Adrenal gland (tissue), 5 donors: ENCODE measurements around the gene CPOX.

ENCODE experiments used
- POLR2A ChIP-seq, 2 donors: fragments of 450-650 bp; IDR thresholded peaks; one replicate each; pipeline ENCODE4 v1.6.1; 2017; ENCODE audit warnings: antibody characterized with exemption in 2 of 2, mild to moderate bottlenecking in 2 of 2, moderate library complexity in 1 of 2
- TF ChIP-seq, protein P1 (sequence below), 6 experiments: fragments of 450-650 bp in 4 of 6; fragments of 200-600 bp in 2 of 6; sonication (generic) in 1 of 6; IDR thresholded peaks; 1 replicate in 5 of 6; 2 replicates in 1 of 6; pipeline versions ENCODE4 v1.5.1 to v1.8.0; 2016 to 2021; ENCODE audit warnings: antibody characterized with exemption in 6 of 6, mild to moderate bottlenecking in 2 of 6, moderate library complexity in 1 of 6
- donor health status: DM: no; HTN: no; CAD: no.

DNA sequence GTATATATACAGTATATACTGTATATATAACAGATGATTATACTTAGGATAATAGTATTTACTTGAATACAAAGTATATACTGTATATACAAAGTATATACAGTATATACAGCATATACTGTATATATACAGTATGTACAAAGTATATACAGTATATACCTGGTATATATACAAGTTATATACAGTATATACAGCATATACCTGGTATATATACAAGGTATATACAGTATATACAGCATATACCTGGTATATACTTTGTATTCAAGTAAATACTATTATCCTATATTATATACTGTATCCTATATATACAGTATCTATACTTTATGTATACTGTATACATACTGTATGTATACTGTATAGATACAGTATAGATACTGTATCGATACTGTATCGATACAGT, 14.6 kb upstream of the CPOX start:
- TF ChIP-seq, protein P1, sequence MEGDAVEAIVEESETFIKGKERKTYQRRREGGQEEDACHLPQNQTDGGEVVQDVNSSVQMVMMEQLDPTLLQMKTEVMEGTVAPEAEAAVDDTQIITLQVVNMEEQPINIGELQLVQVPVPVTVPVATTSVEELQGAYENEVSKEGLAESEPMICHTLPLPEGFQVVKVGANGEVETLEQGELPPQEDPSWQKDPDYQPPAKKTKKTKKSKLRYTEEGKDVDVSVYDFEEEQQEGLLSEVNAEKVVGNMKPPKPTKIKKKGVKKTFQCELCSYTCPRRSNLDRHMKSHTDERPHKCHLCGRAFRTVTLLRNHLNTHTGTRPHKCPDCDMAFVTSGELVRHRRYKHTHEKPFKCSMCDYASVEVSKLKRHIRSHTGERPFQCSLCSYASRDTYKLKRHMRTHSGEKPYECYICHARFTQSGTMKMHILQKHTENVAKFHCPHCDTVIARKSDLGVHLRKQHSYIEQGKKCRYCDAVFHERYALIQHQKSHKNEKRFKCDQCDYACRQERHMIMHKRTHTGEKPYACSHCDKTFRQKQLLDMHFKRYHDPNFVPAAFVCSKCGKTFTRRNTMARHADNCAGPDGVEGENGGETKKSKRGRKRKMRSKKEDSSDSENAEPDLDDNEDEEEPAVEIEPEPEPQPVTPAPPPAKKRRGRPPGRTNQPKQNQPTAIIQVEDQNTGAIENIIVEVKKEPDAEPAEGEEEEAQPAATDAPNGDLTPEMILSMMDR (IDR thresholded peaks at IDR 0.05): no peak
- TF ChIP-seq POLR2A (IDR thresholded peaks at IDR 0.05): no peak
